HepG2 (cell line): ENCODE data around the gene ANKRD39. TPM values are rescaled to one million over a fixed set of nuclear protein-coding genes. Genes with fewer than 3 reads are reported as not detected.

ENCODE experiments used
- KLF11 ChIP-seq: IDR thresholded peaks from 2 replicates; pipeline ENCODE4 v1.6.1; 2016; ENCODE audit warnings: missing compliant biosample characterization
- MTF2 ChIP-seq: sonication (generic); formaldehyde crosslinking; IDR thresholded peaks from 2 replicates; pipeline ENCODE4 v1.5.0; 2020; ENCODE audit warnings: missing genetic modification reagents, borderline replicate concordance
- RFX5 ChIP-seq: IDR thresholded peaks from 2 replicates; pipeline ENCODE4 v1.6.1; 2011; ENCODE audit warnings: low read depth, low read length, improper control_type of control experiment
- SMAD3 ChIP-seq: sonication (generic); formaldehyde crosslinking; IDR thresholded peaks from 2 replicates; pipeline ENCODE4 v1.4.0; 2020; ENCODE audit warnings: missing genetic modification reagents
- SUZ12 ChIP-seq: fragments of 150-350 bp; IDR thresholded peaks from 2 replicates; pipeline ENCODE4 v1.6.1; 2014; ENCODE audit warnings: low read depth, low read length
- ZNF598 ChIP-seq: sonication (generic); formaldehyde crosslinking; IDR thresholded peaks from 2 replicates; pipeline ENCODE4 v1.5.1; 2020; ENCODE audit warnings: mild to moderate bottlenecking, missing genetic modification reagents, borderline replicate concordance
- ZNF891 ChIP-seq: sonication (generic); formaldehyde crosslinking; IDR thresholded peaks from 2 replicates; pipeline ENCODE4 v1.5.0; 2020; ENCODE audit warnings: mild to moderate bottlenecking, missing genetic modification reagents
- polyA plus RNA-seq, 8 experiments: library from polyadenylated mRNA; depleted of rRNA in 3 of 8; stranded (reverse) in 7 of 8; unstranded in 1 of 8; fragments of >200 nt; fragmentation: Illumina TruSeq in 4 of 8; extraction: Trizol in 4 of 8; gene quantifications; 2 replicates each; pipeline versions ENCODE4 v1.2.1 to v1.2.3, GENCODE V29; 2011 to 2016; ENCODE audit warnings: low read depth in 4 of 8, missing spikeins in 1 of 8, mixed read lengths in 1 of 8; ENCODE audit not compliant: insufficient read depth in 1 of 8
- total RNA-seq, 5 experiments: library from RNA; depleted of rRNA; stranded (reverse); fragments of >200 nt; fragmentation: Illumina TruSeq; extraction: Trizol; gene quantifications; 2 replicates each; pipeline ENCODE4 v1.2.3, GENCODE V29; 2016; ENCODE audit warnings: low read depth in 1 of 5
- TF ChIP-seq, protein P1 (sequence below): sonication (generic); formaldehyde crosslinking; IDR thresholded peaks from 2 replicates; pipeline ENCODE4 v1.5.1; 2020; ENCODE audit warnings: mild to moderate bottlenecking, missing genetic modification reagents, borderline replicate concordance
- TF ChIP-seq, protein P2 (sequence below): sonication (generic); formaldehyde crosslinking; IDR thresholded peaks from 2 replicates; pipeline ENCODE4 v1.5.1; 2020; ENCODE audit warnings: missing genetic modification reagents, mild to moderate bottlenecking, borderline replicate concordance
- TF ChIP-seq, protein P3 (sequence below): sonication (generic); formaldehyde crosslinking; IDR thresholded peaks from 2 replicates; pipeline ENCODE4 v1.4.0; 2020; ENCODE audit warnings: missing genetic modification reagents, borderline replicate concordance
- TF ChIP-seq, protein P4 (sequence below): sonication (generic); formaldehyde crosslinking; IDR thresholded peaks from 2 replicates; pipeline ENCODE4 v1.9.0; 2021; ENCODE audit warnings: missing genetic modification reagents, mild to moderate bottlenecking, borderline replicate concordance

The ANKRD39 gene
- total and polyA plus RNA-seq, 2 of the 13 experiments (the other 11 are each of a cell fraction or from before 2014, with no cell fraction given), result 23.2 to 24.8 TPM

DNA sequence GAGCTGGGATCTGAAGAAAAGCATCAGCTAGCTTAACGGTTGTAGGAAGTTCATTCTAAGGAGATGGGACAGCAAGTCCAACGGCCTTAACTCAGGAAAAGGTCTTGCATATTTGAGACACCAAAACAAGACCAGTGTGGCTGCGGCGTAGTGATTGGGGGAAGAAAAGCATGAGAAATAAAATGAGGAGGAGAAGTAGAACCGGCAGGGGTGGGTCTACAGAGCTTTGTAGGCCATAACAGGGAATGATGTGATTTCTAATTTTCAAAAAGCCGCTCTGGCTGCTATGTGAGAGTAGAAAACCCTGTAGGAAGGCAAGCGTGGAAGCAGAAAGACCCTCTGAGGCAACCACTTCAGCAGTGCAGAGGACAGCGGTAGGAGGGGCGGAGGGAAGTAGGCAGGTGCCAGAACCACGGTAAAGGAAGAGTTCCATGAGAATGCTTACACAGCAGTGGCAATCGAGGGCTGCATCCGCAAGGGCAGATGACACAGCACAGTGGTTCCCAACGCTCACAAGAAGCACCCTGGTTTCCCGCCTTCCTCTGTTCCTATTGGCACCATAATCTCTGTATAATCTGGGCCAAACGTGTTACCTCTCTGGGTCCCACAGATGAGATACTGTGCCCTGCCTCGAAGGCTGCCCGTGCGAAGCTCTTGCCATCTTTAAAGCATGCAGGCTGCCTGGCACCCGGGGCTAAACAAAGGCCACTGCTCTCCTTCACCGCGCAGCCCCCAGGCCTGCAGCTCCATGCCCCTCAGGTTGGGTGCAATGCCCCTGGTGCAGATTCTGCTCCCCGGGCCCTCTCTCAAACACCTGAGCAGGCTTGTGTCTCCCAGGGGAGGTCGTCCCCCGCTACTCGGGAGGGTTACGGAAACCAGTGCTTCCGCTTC lies 795 bp downstream of the ANKRD39 start (continued):
- TF ChIP-seq, protein P1, sequence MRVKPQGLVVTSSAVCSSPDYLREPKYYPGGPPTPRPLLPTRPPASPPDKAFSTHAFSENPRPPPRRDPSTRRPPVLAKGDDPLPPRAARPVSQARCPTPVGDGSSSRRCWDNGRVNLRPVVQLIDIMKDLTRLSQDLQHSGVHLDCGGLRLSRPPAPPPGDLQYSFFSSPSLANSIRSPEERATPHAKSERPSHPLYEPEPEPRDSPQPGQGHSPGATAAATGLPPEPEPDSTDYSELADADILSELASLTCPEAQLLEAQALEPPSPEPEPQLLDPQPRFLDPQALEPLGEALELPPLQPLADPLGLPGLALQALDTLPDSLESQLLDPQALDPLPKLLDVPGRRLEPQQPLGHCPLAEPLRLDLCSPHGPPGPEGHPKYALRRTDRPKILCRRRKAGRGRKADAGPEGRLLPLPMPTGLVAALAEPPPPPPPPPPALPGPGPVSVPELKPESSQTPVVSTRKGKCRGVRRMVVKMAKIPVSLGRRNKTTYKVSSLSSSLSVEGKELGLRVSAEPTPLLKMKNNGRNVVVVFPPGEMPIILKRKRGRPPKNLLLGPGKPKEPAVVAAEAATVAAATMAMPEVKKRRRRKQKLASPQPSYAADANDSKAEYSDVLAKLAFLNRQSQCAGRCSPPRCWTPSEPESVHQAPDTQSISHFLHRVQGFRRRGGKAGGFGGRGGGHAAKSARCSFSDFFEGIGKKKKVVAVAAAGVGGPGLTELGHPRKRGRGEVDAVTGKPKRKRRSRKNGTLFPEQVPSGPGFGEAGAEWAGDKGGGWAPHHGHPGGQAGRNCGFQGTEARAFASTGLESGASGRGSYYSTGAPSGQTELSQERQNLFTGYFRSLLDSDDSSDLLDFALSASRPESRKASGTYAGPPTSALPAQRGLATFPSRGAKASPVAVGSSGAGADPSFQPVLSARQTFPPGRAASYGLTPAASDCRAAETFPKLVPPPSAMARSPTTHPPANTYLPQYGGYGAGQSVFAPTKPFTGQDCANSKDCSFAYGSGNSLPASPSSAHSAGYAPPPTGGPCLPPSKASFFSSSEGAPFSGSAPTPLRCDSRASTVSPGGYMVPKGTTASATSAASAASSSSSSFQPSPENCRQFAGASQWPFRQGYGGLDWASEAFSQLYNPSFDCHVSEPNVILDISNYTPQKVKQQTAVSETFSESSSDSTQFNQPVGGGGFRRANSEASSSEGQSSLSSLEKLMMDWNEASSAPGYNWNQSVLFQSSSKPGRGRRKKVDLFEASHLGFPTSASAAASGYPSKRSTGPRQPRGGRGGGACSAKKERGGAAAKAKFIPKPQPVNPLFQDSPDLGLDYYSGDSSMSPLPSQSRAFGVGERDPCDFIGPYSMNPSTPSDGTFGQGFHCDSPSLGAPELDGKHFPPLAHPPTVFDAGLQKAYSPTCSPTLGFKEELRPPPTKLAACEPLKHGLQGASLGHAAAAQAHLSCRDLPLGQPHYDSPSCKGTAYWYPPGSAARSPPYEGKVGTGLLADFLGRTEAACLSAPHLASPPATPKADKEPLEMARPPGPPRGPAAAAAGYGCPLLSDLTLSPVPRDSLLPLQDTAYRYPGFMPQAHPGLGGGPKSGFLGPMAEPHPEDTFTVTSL, result peak; percentile 57; the same call in 1 of the 2 replicates
- TF ChIP-seq, protein P2, sequence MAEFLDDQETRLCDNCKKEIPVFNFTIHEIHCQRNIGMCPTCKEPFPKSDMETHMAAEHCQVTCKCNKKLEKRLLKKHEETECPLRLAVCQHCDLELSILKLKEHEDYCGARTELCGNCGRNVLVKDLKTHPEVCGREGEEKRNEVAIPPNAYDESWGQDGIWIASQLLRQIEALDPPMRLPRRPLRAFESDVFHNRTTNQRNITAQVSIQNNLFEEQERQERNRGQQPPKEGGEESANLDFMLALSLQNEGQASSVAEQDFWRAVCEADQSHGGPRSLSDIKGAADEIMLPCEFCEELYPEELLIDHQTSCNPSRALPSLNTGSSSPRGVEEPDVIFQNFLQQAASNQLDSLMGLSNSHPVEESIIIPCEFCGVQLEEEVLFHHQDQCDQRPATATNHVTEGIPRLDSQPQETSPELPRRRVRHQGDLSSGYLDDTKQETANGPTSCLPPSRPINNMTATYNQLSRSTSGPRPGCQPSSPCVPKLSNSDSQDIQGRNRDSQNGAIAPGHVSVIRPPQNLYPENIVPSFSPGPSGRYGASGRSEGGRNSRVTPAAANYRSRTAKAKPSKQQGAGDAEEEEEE, result 0 out of 2 replicates have a peak, but pooled peaks have one; percentile 32
- TF ChIP-seq MTF2, result no peak
- TF ChIP-seq, protein P3, sequence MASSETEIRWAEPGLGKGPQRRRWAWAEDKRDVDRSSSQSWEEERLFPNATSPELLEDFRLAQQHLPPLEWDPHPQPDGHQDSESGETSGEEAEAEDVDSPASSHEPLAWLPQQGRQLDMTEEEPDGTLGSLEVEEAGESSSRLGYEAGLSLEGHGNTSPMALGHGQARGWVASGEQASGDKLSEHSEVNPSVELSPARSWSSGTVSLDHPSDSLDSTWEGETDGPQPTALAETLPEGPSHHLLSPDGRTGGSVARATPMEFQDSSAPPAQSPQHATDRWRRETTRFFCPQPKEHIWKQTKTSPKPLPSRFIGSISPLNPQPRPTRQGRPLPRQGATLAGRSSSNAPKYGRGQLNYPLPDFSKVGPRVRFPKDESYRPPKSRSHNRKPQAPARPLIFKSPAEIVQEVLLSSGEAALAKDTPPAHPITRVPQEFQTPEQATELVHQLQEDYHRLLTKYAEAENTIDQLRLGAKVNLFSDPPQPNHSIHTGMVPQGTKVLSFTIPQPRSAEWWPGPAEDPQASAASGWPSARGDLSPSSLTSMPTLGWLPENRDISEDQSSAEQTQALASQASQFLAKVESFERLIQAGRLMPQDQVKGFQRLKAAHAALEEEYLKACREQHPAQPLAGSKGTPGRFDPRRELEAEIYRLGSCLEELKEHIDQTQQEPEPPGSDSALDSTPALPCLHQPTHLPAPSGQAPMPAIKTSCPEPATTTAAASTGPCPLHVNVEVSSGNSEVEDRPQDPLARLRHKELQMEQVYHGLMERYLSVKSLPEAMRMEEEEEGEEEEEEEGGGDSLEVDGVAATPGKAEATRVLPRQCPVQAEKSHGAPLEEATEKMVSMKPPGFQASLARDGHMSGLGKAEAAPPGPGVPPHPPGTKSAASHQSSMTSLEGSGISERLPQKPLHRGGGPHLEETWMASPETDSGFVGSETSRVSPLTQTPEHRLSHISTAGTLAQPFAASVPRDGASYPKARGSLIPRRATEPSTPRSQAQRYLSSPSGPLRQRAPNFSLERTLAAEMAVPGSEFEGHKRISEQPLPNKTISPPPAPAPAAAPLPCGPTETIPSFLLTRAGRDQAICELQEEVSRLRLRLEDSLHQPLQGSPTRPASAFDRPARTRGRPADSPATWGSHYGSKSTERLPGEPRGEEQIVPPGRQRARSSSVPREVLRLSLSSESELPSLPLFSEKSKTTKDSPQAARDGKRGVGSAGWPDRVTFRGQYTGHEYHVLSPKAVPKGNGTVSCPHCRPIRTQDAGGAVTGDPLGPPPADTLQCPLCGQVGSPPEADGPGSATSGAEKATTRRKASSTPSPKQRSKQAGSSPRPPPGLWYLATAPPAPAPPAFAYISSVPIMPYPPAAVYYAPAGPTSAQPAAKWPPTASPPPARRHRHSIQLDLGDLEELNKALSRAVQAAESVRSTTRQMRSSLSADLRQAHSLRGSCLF (CRISPR knock-in tag), result no peak
- no peak for TF ChIP-seq SUZ12
- TF ChIP-seq, protein P4, sequence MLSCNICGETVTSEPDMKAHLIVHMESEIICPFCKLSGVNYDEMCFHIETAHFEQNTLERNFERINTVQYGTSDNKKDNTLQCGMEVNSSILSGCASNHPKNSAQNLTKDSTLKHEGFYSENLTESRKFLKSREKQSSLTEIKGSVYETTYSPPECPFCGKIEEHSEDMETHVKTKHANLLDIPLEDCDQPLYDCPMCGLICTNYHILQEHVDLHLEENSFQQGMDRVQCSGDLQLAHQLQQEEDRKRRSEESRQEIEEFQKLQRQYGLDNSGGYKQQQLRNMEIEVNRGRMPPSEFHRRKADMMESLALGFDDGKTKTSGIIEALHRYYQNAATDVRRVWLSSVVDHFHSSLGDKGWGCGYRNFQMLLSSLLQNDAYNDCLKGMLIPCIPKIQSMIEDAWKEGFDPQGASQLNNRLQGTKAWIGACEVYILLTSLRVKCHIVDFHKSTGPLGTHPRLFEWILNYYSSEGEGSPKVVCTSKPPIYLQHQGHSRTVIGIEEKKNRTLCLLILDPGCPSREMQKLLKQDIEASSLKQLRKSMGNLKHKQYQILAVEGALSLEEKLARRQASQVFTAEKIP (CRISPR knock-in tag), result no peak
- TF ChIP-seq RFX5, result no peak
- TF ChIP-seq KLF11 (CRISPR knock-in tag), result 0 out of 2 replicates have a peak, but pooled peaks have one; percentile 2
- 0 out of 2 replicates have a peak, but pooled peaks have one; percentile 12 for TF ChIP-seq ZNF891 (CRISPR knock-in tag)
- peak; percentile 50; the same call in 1 of the 2 replicates for TF ChIP-seq ZNF598 (CRISPR knock-in tag)
- peak; percentile 36; the same call in 1 of the 2 replicates for TF ChIP-seq SMAD3
